GM12878 (cell line): ENCODE data around the gene LYZL2. TPM values are rescaled to one million over a fixed set of nuclear protein-coding genes. Genes with fewer than 3 reads are reported as not detected.
"Not testable (repeated sequence)": the region's sequence is repeated elsewhere in the genome, so short reads cannot be mapped to it uniquely, and the experiment has no call there.

Source experiments
- ATAC-seq: fragments of 200-7000 bp; cut with Tn5 transposase; 3 replicates; pipeline ENCODE4 v1.9.1; 2020; ENCODE audit warnings: mild to moderate bottlenecking, moderate library complexity
- BruUV-seq: library from RNA; stranded (reverse); fragments of 400-500 nt; replicated peaks from 2 replicates; lab custom pipeline; 2021; lab: Mats Ljungman, UMichigan
- CTCF ChIA-PET: fragments of 300-600 bp; sonication (Branson Sonifier 250); formaldehyde crosslinking; extraction: SDS; loops from one replicate; lab custom pipeline; 2021; ENCODE audit warnings: inconsistent platforms; lab: Yijun Ruan, JAX
- POLR2A ChIA-PET: fragments of 350-600 bp; formaldehyde crosslinking; extraction: SDS; loops from one replicate; lab custom pipeline; 2021; ENCODE audit warnings: inconsistent platforms; lab: Charles Lee
- RAD21 ChIA-PET: fragments of 300-600 bp; sonication (Branson Sonifier 250); formaldehyde crosslinking; loops from one replicate; lab custom pipeline; 2023; ENCODE audit warnings: antibody characterized with exemption; ENCODE audit not compliant: unreplicated experiment; lab: Charles Lee
- SMC1A ChIA-PET: fragments of 300-600 bp; sonication (Branson Sonifier 250); formaldehyde crosslinking; loops from one replicate; lab custom pipeline; 2023; ENCODE audit not compliant: unreplicated experiment, uncharacterized antibody; lab: Charles Lee
- DNase-seq: peaks from one replicate; pipeline ENCODE4 v3.0.0-alpha.2; 2011; ENCODE audit warnings: low read depth, low spot score
- FAIRE-seq: peaks from 3 replicates; lab custom pipeline; 2011; peaks lifted over from hg19 to GRCh38; lab: Jason Lieb, UNC
- H2AFZ ChIP-seq: 2 replicates; pipeline ENCODE4 v1.6.0; 2011; ENCODE audit warnings: low read depth, low read length, control low read depth; ENCODE audit not compliant: control insufficient read depth
- H3K27ac ChIP-seq: 2 replicates; pipeline ENCODE4 v1.5.1; 2011; ENCODE audit warnings: control low read depth; ENCODE audit not compliant: control insufficient read depth, insufficient read depth
- H3K27me3 ChIP-seq, 2 experiments: replicated peaks in 1 of 2; 2 replicates each; pipeline versions ENCODE4 v1.6.0 to v1.6.1; 2011; ENCODE audit warnings: low read length in 1 of 2; ENCODE audit not compliant: control insufficient read depth in 2 of 2, insufficient read depth in 2 of 2
- H3K36me3 ChIP-seq, 2 experiments: 2 replicates each; pipeline ENCODE4 v1.5.1; 2011; ENCODE audit warnings: low read length in 1 of 2; ENCODE audit not compliant: control insufficient read depth in 2 of 2, insufficient read depth in 2 of 2
- H3K4me1 ChIP-seq: 2 replicates; pipeline ENCODE4 v1.6.1; 2011; ENCODE audit warnings: mild to moderate bottlenecking, low read length, moderate library complexity, mixed read lengths; ENCODE audit not compliant: control insufficient read depth, insufficient read depth
- H3K4me2 ChIP-seq: 2 replicates; pipeline ENCODE4 v1.6.0; 2011; ENCODE audit warnings: control low read depth; ENCODE audit not compliant: control insufficient read depth, insufficient read depth
- H3K4me3 ChIP-seq: fragments of 200-600 bp; sonication (generic); 2 replicates; pipeline ENCODE4 v1.5.1; 2016
- H3K79me2 ChIP-seq: 2 replicates; pipeline ENCODE4 v1.6.0; 2011; ENCODE audit warnings: low read length; ENCODE audit not compliant: control insufficient read depth, insufficient read depth
- H3K9ac ChIP-seq: 2 replicates; pipeline ENCODE4 v1.8.0; 2011; ENCODE audit warnings: low read length, control low read depth, mixed read lengths; ENCODE audit not compliant: control insufficient read depth, insufficient read depth
- H3K9me3 ChIP-seq: replicated peaks from 3 replicates; pipeline ENCODE4 v1.5.1; 2011; ENCODE audit warnings: mild to moderate bottlenecking, low read length; ENCODE audit not compliant: control insufficient read depth, insufficient read depth
- H4K20me1 ChIP-seq: 2 replicates; pipeline ENCODE4 v1.6.0; 2011; ENCODE audit not compliant: control insufficient read depth, insufficient read depth
- ETV6 ChIP-seq, 2 experiments: fragments of 450-650 bp in 1 of 2; IDR thresholded peaks in 1 of 2; conservative IDR thresholded peaks in 1 of 2; 2 replicates each; pipeline ENCODE4 v1.6.1; 2014; ENCODE audit warnings: antibody characterized with exemption in 1 of 2, borderline replicate concordance in 1 of 2, low read depth in 1 of 2, mild to moderate bottlenecking in 1 of 2, moderate library complexity in 1 of 2
- MXI1 ChIP-seq: fragments of 150-350 bp; IDR thresholded peaks from 2 replicates; pipeline ENCODE4 v1.6.1; 2011; ENCODE audit warnings: low read depth, mild to moderate bottlenecking, inconsistent platforms, low read length, improper control_type of control experiment
- NKRF ChIP-seq: fragments of 450-650 bp; conservative IDR thresholded peaks from 2 replicates; pipeline ENCODE4 v1.6.1; 2017; ENCODE audit warnings: mild to moderate bottlenecking, moderate library complexity
- SUPT20H ChIP-seq: IDR thresholded peaks from 2 replicates; pipeline ENCODE4 v1.6.1; 2011; ENCODE audit warnings: low read depth, mild to moderate bottlenecking, low read length, moderate library complexity, borderline replicate concordance; ENCODE audit not compliant: control insufficient read depth
- WGBS: methylation state at CpG from one replicate; pipeline ENCODE4 v1.1.6; 2016; ENCODE audit warnings: low lambda C conversion rate; ENCODE audit not compliant: insufficient replicate concordance, insufficient coverage; ENCODE audit errors: missing lambda C conversion rate; 5-methylcytosine and 5-hydroxymethylcytosine counted together
- in situ Hi-C: fragments of 300-500 bp; cut with MboI; formaldehyde crosslinking; loops from 9 replicates; pipeline ENCODE4 v1.14.3; 2018; ENCODE audit warnings: mixed read lengths
- intact Hi-C: fragments of 100-400 bp; cut with micrococcal nuclease; formaldehyde crosslinking; loops from one replicate; pipeline ENCODE4 v1.14.2; 2022; ENCODE audit not compliant: unreplicated experiment
- polyA plus RNA-seq, 11 experiments: library from polyadenylated mRNA; depleted of rRNA in 4 of 11; unstranded in 6 of 11; stranded (reverse) in 5 of 11; fragments of >200 nt; fragmentation: Nextera tagmentation in 4 of 11; fragmentation: Illumina TruSeq in 1 of 11; extraction: Ambion mirVana in 4 of 11; extraction: Trizol in 1 of 11; gene quantifications; 1 replicate in 1 of 11; 2 replicates in 10 of 11; pipeline versions ENCODE4 v1.2.1 to v1.2.3, GENCODE V29; 2011 to 2016; ENCODE audit warnings: inconsistent platforms in 2 of 11, missing spikeins in 2 of 11, low read depth in 1 of 11
- total RNA-seq, 4 experiments: library from RNA; depleted of rRNA in 3 of 4; stranded (reverse); fragments of >200 nt in 3 of 4; fragmentation: Illumina TruSeq in 1 of 4; extraction: Trizol in 1 of 4; gene quantifications; 2 replicates each; pipeline versions ENCODE4 v1.2.1 to v1.2.3, GENCODE V29; 2013 to 2021

Gene LYZL2
- total and polyA plus RNA-seq, 10 of the 15 experiments (the other 5 are each of a cell fraction or from before 2014, with no cell fraction given), result not detected

DNA sequence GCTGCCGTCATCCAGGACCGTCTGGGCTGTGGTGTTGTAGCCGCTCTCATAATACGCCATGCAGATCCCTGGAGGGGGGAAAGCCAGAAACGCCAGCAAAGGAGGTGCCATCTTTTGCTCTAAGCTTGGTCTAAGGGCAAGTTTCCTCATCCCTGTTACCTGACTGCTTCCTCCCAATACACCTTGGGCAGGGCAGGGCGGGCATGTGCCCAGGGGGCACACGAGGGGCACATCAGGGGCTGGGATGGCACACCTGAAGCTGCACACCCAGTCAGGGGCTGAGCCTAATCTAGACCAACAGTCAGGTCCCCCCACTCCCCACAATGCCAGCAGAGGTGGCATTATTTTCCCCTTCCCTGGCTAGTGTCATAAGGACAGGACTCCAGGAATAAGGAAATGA is 3.4 kb downstream of the LYZL2 start:
- H3K27ac ChIP-seq, BruUV-seq, RAD21 ChIA-PET, in situ Hi-C loops, H3K4me2 ChIP-seq, SMC1A ChIA-PET, ATAC-seq, DNase-seq, intact Hi-C loops, H3K4me1 ChIP-seq, H3K36me3 ChIP-seq, FAIRE-seq, H3K27me3 ChIP-seq, H2AFZ ChIP-seq, H4K20me1 ChIP-seq, H3K9me3 ChIP-seq, H3K79me2 ChIP-seq, POLR2A ChIA-PET, H3K4me3 ChIP-seq, H3K9ac ChIP-seq: not testable (repeated sequence)
- 31% methylated on average over 7 of the region's 7 CpGs for WGBS
- CTCF ChIA-PET, result interaction anchor here (0.9 kb wide), 1 partner anchor 13 kb away, joined by 3 read pairs; no protein-coding TSS in a partner anchor

DNA sequence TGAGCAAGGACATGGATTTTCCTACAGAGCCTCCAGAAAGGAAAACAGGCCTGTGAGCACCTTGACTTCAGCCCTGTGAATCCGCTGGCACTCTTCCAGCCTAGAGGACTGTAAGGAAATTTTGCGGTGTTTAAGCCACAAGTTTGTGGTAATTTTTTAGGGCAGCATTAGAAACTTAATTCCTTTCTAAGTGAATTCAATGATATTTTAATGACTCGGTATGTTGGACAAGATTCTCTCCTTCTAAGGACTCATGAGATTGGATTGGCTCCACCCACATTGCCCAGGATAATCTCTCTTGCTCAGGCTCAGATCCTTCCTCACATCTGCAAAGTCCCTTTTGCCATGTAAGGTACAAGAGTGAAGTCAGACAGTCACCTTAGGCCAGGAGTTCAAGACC is 4.5 kb downstream of the LYZL2 start:
- Histone ChIP-seq H3K27ac (no peak overlapping the region), H3K4me2 (no peak overlapping the region), H3K9me3 (no peaks in the 10 kb centered on the region), H3K4me3 (no peak overlapping the region)
- BruUV-seq, result no TSS peak
- TF ChIP-seq ETV6 (conservative IDR thresholded peaks at IDR 0.05 in 1 of 2, IDR thresholded peaks at IDR 0.05 in 1 of 2; ENCODE audit: borderline replicate concordance in 1 of 2, low read depth in 1 of 2), result no peak
- no peak for TF ChIP-seq MXI1
- TF ChIP-seq SUPT20H, result no peak
- no peak for TF ChIP-seq NKRF
- TF ChIP-seq, all 136 proteins: peak for 0
- DNase-seq (no peak), FAIRE-seq (no peak), ATAC-seq (no peak)
- H4K20me1 ChIP-seq, result no peaks in the 10 kb centered on the region
- ChIA-PET CTCF (interaction anchor here (0.9 kb wide), 1 partner anchor 14 kb away, joined by 3 read pairs; no protein-coding TSS in a partner anchor), RAD21 (no interaction called here), SMC1A (no interaction called here), POLR2A (no interaction called here)
- no peaks in the 10 kb centered on the region for H3K4me1 ChIP-seq
- H3K36me3 ChIP-seq, result no peaks in the 10 kb centered on the region
- 45% methylated on average over 3 of the region's 3 CpGs for WGBS
- no peaks in the 10 kb centered on the region; a peak in 3 of 4 replicates for H3K27me3 ChIP-seq
- in situ Hi-C loops (no loop called here), intact Hi-C loops (no loop called here)
- H3K9ac ChIP-seq, result no peak overlapping the region
- H3K79me2 ChIP-seq, result no peaks in the 10 kb centered on the region
- no peak overlapping the region for H2AFZ ChIP-seq
